GM23338 (cell line): ENCODE measurements around the gene SORD. TPM values are rescaled to one million over a fixed set of nuclear protein-coding genes. Genes with fewer than 3 reads are reported as not detected.
"Not testable (repeated sequence)": the region's sequence is repeated elsewhere in the genome, so short reads cannot be mapped to it uniquely, and the experiment has no call there.

ENCODE experiments used
- ATAC-seq: fragments of 200-7000 bp; cut with Tn5 transposase; 3 replicates; pipeline ENCODE4 v1.9.1; 2020
- DNase-seq: peaks from one replicate; pipeline ENCODE4 v3.0.0-alpha.2; 2015; ENCODE audit warnings: low spot score
- H2AFZ ChIP-seq: fragments of 200-600 bp; sonication (generic); 2 replicates; pipeline ENCODE4 v1.8.0; 2016; ENCODE audit warnings: antibody characterized with exemption, mild to moderate bottlenecking, moderate library complexity
- H3F3A ChIP-seq: fragments of 200-600 bp; sonication (generic); replicated peaks from 2 replicates; pipeline ENCODE4 v1.8.0; 2017; ENCODE audit warnings: antibody characterized with exemption, mixed run types, low read depth
- H3K27ac ChIP-seq: fragments of 200-600 bp; sonication (generic); 2 replicates; pipeline ENCODE4 v1.6.1; 2016; ENCODE audit warnings: low read depth
- H3K27me3 ChIP-seq: fragments of 200-600 bp; sonication (generic); 2 replicates; pipeline ENCODE4 v1.8.0; 2016; ENCODE audit warnings: mild to moderate bottlenecking, mixed run types, moderate library complexity; ENCODE audit not compliant: insufficient read depth
- H3K36me3 ChIP-seq: fragments of 200-600 bp; sonication (generic); 2 replicates; pipeline ENCODE4 v1.8.0; 2016; ENCODE audit warnings: mild to moderate bottlenecking; ENCODE audit not compliant: insufficient read depth
- H3K4me1 ChIP-seq: fragments of 200-600 bp; sonication (generic); 2 replicates; pipeline ENCODE4 v1.8.0; 2016; ENCODE audit warnings: mild to moderate bottlenecking, moderate library complexity; ENCODE audit not compliant: insufficient read depth
- H3K4me2 ChIP-seq: fragments of 200-600 bp; sonication (generic); 2 replicates; pipeline ENCODE4 v1.7.1; 2017; ENCODE audit warnings: mixed run types
- H3K4me3 ChIP-seq: fragments of 200-600 bp; sonication (generic); 2 replicates; pipeline ENCODE4 v1.6.1; 2016; ENCODE audit warnings: mixed run types
- H3K79me2 ChIP-seq: fragments of 200-600 bp; sonication (generic); replicated peaks from 2 replicates; pipeline ENCODE4 v1.8.0; 2017; ENCODE audit warnings: mild to moderate bottlenecking; ENCODE audit not compliant: insufficient read depth
- H3K9me2 ChIP-seq: fragments of 200-600 bp; sonication (generic); 2 replicates; pipeline ENCODE4 v1.8.0; 2017; ENCODE audit not compliant: insufficient read depth
- H4K20me1 ChIP-seq: fragments of 200-600 bp; sonication (generic); replicated peaks from 2 replicates; pipeline ENCODE4 v1.8.0; 2017; ENCODE audit warnings: mild to moderate bottlenecking; ENCODE audit not compliant: insufficient read depth
- H3K27ac Mint-ChIP-seq: 2 replicates; pipeline ENCODE4 v1.8.0; 2020; ENCODE audit warnings: inconsistent platforms, mild to moderate bottlenecking, moderate library complexity, mixed read lengths
- H3K27me3 Mint-ChIP-seq: 3 replicates; pipeline ENCODE4 v1.8.0; 2022; ENCODE audit warnings: low read depth, mild to moderate bottlenecking, moderate library complexity, mixed read lengths, inconsistent platforms; ENCODE audit not compliant: insufficient read depth, poor library complexity
- H3K36me3 Mint-ChIP-seq: 3 replicates; pipeline ENCODE4 v1.8.0; 2021; ENCODE audit warnings: low read depth, mild to moderate bottlenecking, inconsistent platforms, moderate library complexity, mixed read lengths
- H3K4me1 Mint-ChIP-seq: 3 replicates; pipeline ENCODE4 v1.8.0; 2020; ENCODE audit warnings: mild to moderate bottlenecking, inconsistent platforms, mixed read lengths
- H3K4me3 Mint-ChIP-seq: 3 replicates; pipeline ENCODE4 v1.8.0; 2021; ENCODE audit warnings: moderate library complexity, mild to moderate bottlenecking, inconsistent platforms, mixed read lengths
- H3K9me3 Mint-ChIP-seq: 3 replicates; pipeline ENCODE4 v1.8.0; 2020; ENCODE audit warnings: moderate library complexity, mild to moderate bottlenecking, inconsistent platforms, mixed read lengths
- polyA plus RNA-seq: library from polyadenylated mRNA; unstranded; fragments of >200 nt; fragmentation: Nextera tagmentation; extraction: Ambion mirVana; gene quantifications from 2 replicates; pipeline ENCODE4 v1.2.1, GENCODE V29; 2016
- total RNA-seq: library from RNA; depleted of rRNA; stranded (reverse); fragments of >200 nt; shearing (Covaris generic); gene quantifications from 2 replicates; pipeline ENCODE4 v1.2.3, GENCODE V29; 2014
- TF ChIP-seq, protein P1 (sequence below), 2 experiments: fragments of 200-600 bp in 1 of 2; sonication (generic) in 1 of 2; conservative IDR thresholded peaks; 2 replicates each; pipeline versions ENCODE4 v1.5.1 to v1.6.1; 2016 to 2017; ENCODE audit warnings: antibody characterized with exemption in 2 of 2, low read depth in 2 of 2, mild to moderate bottlenecking in 2 of 2, moderate library complexity in 1 of 2

SORD gene
- total and polyA plus RNA-seq, 2 experiments from 2014 or later: 12.5 to 55.0 TPM

DNA sequence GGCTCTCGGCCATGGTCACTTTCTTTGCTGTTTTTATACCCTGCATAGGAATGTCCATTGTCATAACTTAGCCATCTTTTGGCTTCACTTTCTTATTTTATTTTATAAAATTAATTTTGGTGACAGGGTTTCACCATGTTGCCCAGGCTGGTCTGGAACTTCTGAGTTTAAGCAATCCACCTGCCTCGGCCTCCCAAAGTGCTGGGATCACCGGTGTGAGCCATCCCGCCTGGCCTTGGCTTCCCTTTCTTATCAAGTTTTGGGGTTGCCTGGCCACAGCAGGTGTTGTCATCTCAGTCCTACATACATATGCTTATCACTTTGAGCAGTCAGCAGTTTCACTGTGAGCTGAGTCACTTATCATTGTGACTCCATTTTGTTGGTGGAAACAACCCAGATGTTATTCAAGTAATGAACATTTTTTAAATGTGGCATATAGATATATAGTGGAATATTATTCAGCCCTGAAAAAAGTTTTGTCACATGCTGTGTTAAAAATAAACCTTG, 8.6 kb downstream of the SORD start:
- H3K27me3 Mint-ChIP-seq, H3K4me3 ChIP-seq, H2AFZ ChIP-seq, H3K27me3 ChIP-seq, H3K4me3 Mint-ChIP-seq, ATAC-seq, H3F3A ChIP-seq, H3K4me2 ChIP-seq, H3K27ac Mint-ChIP-seq, H3K4me1 Mint-ChIP-seq, H4K20me1 ChIP-seq, DNase-seq, H3K27ac ChIP-seq, H3K4me1 ChIP-seq, H3K9me2 ChIP-seq: not testable (repeated sequence)
- peaks cover 25% of the 10 kb centered on the region; the same call in 1 of the 2 replicates for H3K36me3 ChIP-seq
- H3K9me3 Mint-ChIP-seq: peaks cover 24% of the 10 kb centered on the region
- H3K36me3 Mint-ChIP-seq: peaks cover 57% of the 10 kb centered on the region
- peaks cover 21% of the 10 kb centered on the region for H3K79me2 ChIP-seq

DNA sequence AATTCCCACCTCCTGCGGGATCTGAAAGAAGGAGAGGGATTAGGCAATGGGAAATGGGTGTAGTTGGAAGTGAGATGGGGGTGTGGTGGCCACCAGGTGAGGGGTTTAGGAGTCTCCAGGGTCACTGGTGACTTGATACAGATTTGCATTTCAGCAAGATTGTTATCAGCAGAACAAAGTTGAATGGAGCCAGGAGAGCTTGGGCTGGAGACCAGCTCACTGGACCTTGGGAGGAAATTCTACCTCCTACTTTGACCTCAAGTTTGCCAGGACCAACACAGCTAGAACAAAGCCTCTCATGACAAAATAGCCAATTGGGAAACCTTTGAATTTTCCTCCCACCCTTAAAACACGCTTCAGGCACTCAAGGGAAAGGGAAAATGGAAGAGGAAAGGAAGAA, 9.5 kb downstream of the SORD start:
- not testable (repeated sequence) for H4K20me1 ChIP-seq, H3K27me3 ChIP-seq, H3K4me3 ChIP-seq, H3K27ac ChIP-seq, H3K27me3 Mint-ChIP-seq, H3K4me2 ChIP-seq, H3K27ac Mint-ChIP-seq, H3K4me1 ChIP-seq, ATAC-seq, H3K4me3 Mint-ChIP-seq, H3K9me2 ChIP-seq, H3K4me1 Mint-ChIP-seq, H3F3A ChIP-seq, DNase-seq, H2AFZ ChIP-seq
- Mint-ChIP-seq H3K9me3 (peaks cover 24% of the 10 kb centered on the region), H3K36me3 (peaks cover 49% of the 10 kb centered on the region)
- H3K79me2 ChIP-seq: peaks cover 14% of the 10 kb centered on the region
- peaks cover 25% of the 10 kb centered on the region; the same call in 1 of the 2 replicates for H3K36me3 ChIP-seq

DNA sequence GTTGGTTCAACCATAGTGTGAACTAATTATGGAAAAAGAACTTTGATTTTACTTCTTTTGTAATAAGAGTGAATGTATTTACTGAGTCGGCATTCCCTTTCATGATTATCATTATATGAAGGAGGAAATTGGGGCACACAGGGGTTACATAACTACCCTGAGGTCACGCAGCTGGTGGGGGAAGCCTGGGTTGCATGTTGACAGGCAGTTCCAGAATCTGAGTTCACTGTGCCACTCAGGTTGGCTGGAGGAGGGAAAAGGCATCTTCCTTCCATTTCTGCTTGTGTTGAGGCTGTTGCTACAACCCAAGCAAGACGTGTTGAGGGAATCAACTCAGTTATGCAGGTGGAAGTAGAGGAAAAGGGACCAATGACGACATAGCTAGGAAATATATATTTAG, 11.1 kb downstream of the SORD start:
- not testable (repeated sequence) for H3F3A ChIP-seq, H3K27me3 ChIP-seq, H3K4me1 ChIP-seq, H3K4me1 Mint-ChIP-seq, H3K4me3 Mint-ChIP-seq, H3K9me2 ChIP-seq, H3K27me3 Mint-ChIP-seq, H3K4me2 ChIP-seq, H3K27ac ChIP-seq, ATAC-seq, H3K27ac Mint-ChIP-seq, H2AFZ ChIP-seq, H3K4me3 ChIP-seq, H4K20me1 ChIP-seq, H3K79me2 ChIP-seq, DNase-seq
- H3K9me3 Mint-ChIP-seq: peaks cover 11% of the 10 kb centered on the region
- peaks cover 21% of the 10 kb centered on the region; the same call in 1 of the 2 replicates for H3K36me3 ChIP-seq
- peaks cover 33% of the 10 kb centered on the region for H3K36me3 Mint-ChIP-seq

DNA sequence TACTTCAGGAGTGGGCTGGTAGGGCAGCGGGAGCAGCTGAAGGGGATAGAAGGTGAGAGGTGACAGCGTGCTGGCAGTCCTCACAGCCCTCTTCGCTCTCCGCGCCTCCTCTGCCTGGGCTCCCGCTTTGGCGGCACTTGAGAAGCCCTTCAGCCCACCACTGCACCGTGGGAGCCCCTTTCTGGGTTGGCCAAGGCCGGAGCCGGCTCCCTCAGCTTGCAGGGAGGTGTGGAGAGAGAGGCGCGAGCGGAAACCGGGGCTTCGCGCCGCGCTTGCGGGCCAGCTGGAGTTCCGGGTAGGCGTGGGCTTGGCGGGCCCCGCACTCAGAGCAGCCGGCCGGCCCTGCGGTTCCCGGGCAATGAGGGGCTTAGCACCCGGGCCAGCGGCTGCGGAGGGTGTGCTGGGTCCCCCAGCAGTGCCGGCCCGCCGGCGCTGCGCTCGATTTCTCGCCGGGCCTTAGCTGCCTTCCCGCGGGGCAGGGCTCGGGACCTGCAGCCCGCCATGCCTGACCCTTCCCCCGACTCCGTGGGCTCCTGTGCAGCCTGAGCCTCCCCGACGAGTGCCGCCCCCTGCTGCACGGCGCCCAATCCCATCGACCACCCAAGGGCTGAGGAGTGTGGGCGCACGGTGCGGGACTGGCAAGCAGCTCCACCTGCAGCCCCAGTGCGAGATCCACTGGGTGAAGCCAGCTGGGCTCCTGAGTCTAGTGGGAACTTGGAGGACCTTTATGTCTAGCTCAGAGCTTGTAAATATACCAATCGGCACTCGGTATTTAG, 11.8 kb downstream of the SORD start:
- H3K4me1 ChIP-seq, H2AFZ ChIP-seq, H3K27ac ChIP-seq, H3K4me2 ChIP-seq, H3K9me3 Mint-ChIP-seq, H3K27me3 ChIP-seq, H3F3A ChIP-seq, H3K4me1 Mint-ChIP-seq, ATAC-seq, H3K79me2 ChIP-seq, H3K4me3 Mint-ChIP-seq, H3K27ac Mint-ChIP-seq, H3K4me3 ChIP-seq, H3K27me3 Mint-ChIP-seq, H3K9me2 ChIP-seq, H4K20me1 ChIP-seq: not testable (repeated sequence)
- DNase-seq: peak; percentile 27
- TF ChIP-seq, protein P1, sequence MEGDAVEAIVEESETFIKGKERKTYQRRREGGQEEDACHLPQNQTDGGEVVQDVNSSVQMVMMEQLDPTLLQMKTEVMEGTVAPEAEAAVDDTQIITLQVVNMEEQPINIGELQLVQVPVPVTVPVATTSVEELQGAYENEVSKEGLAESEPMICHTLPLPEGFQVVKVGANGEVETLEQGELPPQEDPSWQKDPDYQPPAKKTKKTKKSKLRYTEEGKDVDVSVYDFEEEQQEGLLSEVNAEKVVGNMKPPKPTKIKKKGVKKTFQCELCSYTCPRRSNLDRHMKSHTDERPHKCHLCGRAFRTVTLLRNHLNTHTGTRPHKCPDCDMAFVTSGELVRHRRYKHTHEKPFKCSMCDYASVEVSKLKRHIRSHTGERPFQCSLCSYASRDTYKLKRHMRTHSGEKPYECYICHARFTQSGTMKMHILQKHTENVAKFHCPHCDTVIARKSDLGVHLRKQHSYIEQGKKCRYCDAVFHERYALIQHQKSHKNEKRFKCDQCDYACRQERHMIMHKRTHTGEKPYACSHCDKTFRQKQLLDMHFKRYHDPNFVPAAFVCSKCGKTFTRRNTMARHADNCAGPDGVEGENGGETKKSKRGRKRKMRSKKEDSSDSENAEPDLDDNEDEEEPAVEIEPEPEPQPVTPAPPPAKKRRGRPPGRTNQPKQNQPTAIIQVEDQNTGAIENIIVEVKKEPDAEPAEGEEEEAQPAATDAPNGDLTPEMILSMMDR (conservative IDR thresholded peaks at IDR 0.05; ENCODE audit: low read depth in 2 of 2): peak in 1 of 2 experiments; percentile 17; a peak in 2 of 4 replicates
- peaks cover 14% of the 10 kb centered on the region; the same call in 1 of the 2 replicates for H3K36me3 ChIP-seq
- peaks cover 26% of the 10 kb centered on the region for H3K36me3 Mint-ChIP-seq
